WERI-Rb-1 (cell line): ENCODE data around the gene ZNF473.

ENCODE experiments used
- DNase-seq: peaks from one replicate; pipeline ENCODE4 v3.0.0-alpha.2; 2020
- H3K27ac ChIP-seq: fragments of 250-450 bp; sonication (Bioruptor Pico); 2 replicates; pipeline ENCODE4 v1.5.1; 2020; ENCODE audit warnings: mild to moderate bottlenecking, moderate library complexity
- H3K27me3 ChIP-seq: fragments of 250-450 bp; sonication (Bioruptor Pico); 2 replicates; pipeline ENCODE4 v1.5.1; 2021; ENCODE audit warnings: mild to moderate bottlenecking, low read depth, moderate library complexity; ENCODE audit not compliant: insufficient read depth, severe bottlenecking
- H3K36me3 ChIP-seq: fragments of 250-450 bp; sonication (Bioruptor Pico); 2 replicates; pipeline ENCODE4 v1.5.1; 2020; ENCODE audit warnings: mild to moderate bottlenecking, moderate library complexity
- H3K4me3 ChIP-seq: 2 replicates; pipeline ENCODE4 v1.5.1; 2011; ENCODE audit warnings: low read depth, mild to moderate bottlenecking, control low read depth, low read length
- H3K9me3 ChIP-seq: fragments of 250-450 bp; sonication (Bioruptor Pico); 2 replicates; pipeline ENCODE4 v1.5.1; 2021; ENCODE audit warnings: mild to moderate bottlenecking, moderate library complexity; ENCODE audit not compliant: severe bottlenecking
- CTCF ChIP-seq: IDR thresholded peaks from 2 replicates; pipeline ENCODE4 v1.5.1; 2011; ENCODE audit warnings: low read depth, mild to moderate bottlenecking, control low read depth, inconsistent platforms, low read length

Gene ZNF473

GRCh38 chr19:50000038-50000840 lies 25.6 kb upstream of the ZNF473 start:
- H3K9me3 ChIP-seq, result no peaks in the 10 kb centered on the region
- H3K36me3 ChIP-seq, result peaks cover 40% of the 10 kb centered on the region
- no peak overlapping the region for H3K27ac ChIP-seq
- DNase-seq, result no peak
- H3K27me3 ChIP-seq, result no peaks in the 10 kb centered on the region
- TF ChIP-seq CTCF, result no peak
- H3K4me3 ChIP-seq, result no peak overlapping the region

DNA sequence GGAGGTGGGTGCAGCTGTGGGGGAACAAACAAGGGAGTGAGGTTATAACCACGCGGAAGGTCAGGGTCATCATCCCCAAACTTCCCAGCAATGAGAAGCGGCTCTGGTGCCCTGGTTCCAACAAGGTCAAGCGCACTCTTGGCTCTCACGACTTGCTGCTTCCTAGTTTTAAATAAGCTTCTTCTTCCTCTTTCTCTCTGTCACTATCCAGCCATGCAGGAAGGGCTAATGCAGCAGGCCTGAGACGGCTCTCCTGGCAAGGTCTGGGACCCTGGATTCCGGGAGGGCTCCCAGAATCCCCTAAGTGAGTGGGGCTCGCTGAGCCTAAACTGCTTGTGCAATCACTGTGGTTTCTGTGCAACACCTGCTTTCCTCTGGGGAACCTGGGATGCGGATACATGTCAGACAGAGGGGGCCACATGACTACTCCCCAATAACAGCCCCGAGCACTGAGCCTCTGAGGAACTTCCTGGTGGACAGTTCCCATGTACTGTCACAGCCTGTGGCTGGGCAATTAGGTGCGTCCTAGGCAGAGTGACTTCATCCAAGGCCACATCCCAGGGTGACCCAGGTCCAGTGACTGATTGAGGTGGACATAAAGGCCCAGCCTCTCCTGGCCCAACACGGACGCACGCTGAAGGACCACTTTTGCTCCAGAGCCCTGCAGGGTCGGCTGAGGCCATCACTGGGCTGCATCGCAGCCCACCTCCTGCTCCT lies 24.8 kb upstream of the ZNF473 start:
- H3K36me3 ChIP-seq, result peaks cover 44% of the 10 kb centered on the region
- H3K27me3 ChIP-seq, result no peaks in the 10 kb centered on the region
- TF ChIP-seq CTCF, result no peak
- no peak overlapping the region for H3K4me3 ChIP-seq
- H3K27ac ChIP-seq, result no peak overlapping the region
- DNase-seq, result no peak
- no peaks in the 10 kb centered on the region for H3K9me3 ChIP-seq

DNA sequence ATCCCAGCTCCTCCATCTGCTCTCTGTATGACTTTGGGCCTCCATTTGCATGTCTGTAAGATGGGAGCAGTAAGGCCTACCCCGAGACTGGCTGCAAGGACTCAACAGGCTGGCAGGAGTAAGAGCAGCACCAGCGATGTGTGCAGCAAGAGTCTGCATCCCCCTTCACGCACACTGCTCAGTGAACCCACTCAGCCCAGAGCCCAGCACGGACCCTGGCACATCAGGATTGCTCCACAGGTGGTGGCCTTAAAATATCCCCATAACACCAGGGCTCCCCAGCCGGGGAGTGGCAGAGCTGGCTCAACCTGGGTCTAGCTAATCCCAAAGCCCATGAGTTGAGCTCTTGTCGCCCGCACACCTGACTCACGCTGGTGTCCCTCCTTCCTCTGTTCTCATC lies 24.0 kb upstream of the ZNF473 start:
- Histone ChIP-seq H3K27me3 (no peaks in the 10 kb centered on the region), H3K9me3 (no peaks in the 10 kb centered on the region), H3K27ac (no peak overlapping the region), H3K4me3 (no peak overlapping the region), H3K36me3 (peaks cover 44% of the 10 kb centered on the region)
- TF ChIP-seq CTCF, result no peak
- DNase-seq, result no peak

GRCh38 chr19:50002386-50002960 lies 23.3 kb upstream of the ZNF473 start:
- no peak for DNase-seq
- Histone ChIP-seq H3K27me3 (no peaks in the 10 kb centered on the region), H3K27ac (no peak overlapping the region), H3K36me3 (peaks cover 49% of the 10 kb centered on the region), H3K9me3 (no peaks in the 10 kb centered on the region), H3K4me3 (no peak overlapping the region)
- no peak for TF ChIP-seq CTCF

- H3K27ac ChIP-seq, result no peak overlapping the region
- H3K27me3 ChIP-seq, result no peaks in the 10 kb centered on the region
- no peak for DNase-seq
- peaks cover 54% of the 10 kb centered on the region for H3K36me3 ChIP-seq
- no peak for TF ChIP-seq CTCF
- no peak overlapping the region for H3K4me3 ChIP-seq
- no peaks in the 10 kb centered on the region for H3K9me3 ChIP-seq
Observed at GRCh38 chr19:50003254-50003788, 22.5 kb upstream of the ZNF473 start.
